ENCODE data around the gene PCDHA4. TPM values are rescaled to one million over a fixed set of nuclear protein-coding genes. Genes with fewer than 3 reads are reported as not detected.

PCDHA4 gene
- polyA plus RNA-seq, 1 of the 3 experiments (the other 2 are of a cell fraction), result 1.2 TPM

DNA sequence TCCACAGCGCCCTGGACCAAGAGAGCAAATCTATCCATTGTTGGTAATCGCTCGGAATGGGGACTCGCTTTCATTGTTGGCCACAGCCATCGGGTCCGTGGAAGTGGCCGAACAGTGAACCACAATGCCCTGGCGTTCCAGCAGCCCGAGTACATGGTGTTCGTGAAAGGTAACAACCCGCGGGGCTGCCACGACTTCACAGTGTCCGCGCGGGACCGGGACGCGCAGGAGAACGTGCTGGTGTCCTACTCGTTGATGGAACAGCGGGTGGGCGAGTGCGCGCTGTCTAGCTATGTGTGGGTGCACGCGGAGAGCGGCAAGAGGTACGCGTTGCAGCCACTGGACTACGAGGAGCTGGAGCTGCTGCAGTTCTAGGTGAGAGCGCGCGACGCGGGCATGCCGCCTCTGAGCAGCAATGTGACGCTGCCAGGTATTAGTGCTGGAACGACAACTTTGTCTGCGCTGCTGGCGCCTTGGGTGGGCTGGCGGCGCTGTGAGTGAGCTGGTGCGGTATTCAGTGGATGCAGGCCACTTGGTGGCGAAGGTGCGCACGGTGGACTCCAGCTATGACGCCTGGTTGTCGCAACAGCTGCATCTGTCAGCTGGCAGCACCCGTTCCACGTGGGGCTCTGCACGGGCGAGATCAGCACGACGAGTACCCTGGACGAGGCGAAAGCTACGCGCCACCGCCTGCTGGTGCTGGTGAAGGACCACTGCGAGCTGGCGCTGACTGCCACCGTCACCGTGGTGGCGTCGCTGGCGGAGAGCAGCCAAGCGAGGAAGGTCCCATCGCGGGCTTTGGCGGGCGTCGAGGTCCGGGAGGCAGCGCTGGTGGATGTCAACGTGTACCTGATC lies 55.8 kb downstream of the PCDHA4 start:
- WGBS (ENCODE audit: low lambda C conversion rate), result 85% methylated on average over 63 of the region's 76 CpGs
- Histone ChIP-seq H3K36me3 (replicated peaks in 1 of 2; ENCODE audit: control insufficient read depth in 1 of 2, insufficient read depth in 2 of 2, low read length in 1 of 2) (no peaks in the 10 kb centered on the region), H3K4me1 (ENCODE audit: control insufficient read depth in 1 of 2, insufficient read depth in 2 of 2, low read depth in 1 of 2, low read length in 1 of 2) (no peaks in the 10 kb centered on the region), H3K27ac (ENCODE audit: low read depth in 2 of 2, low read length in 1 of 2) (no peak overlapping the region), H3K9me3 (no peaks in the 10 kb centered on the region), H3K4me3 (ENCODE audit: low read depth in 2 of 2, low read length in 1 of 2) (no peak overlapping the region; a peak in 1 of 4 replicates), H3K4me2 (no peak overlapping the region), H3K27me3 (ENCODE audit: insufficient read depth) (no peaks in the 10 kb centered on the region), H3F3A (replicated peaks; ENCODE audit: insufficient read depth) (no peaks in the 10 kb centered on the region), H2AFZ (ENCODE audit: low read depth) (no peak overlapping the region), H3K9ac (no peak overlapping the region), H3K79me2 (ENCODE audit: insufficient read depth) (no peaks in the 10 kb centered on the region), H3K9me2 (no peaks in the 10 kb centered on the region), H4K20me1 (ENCODE audit: insufficient read depth) (no peaks in the 10 kb centered on the region)
- TF ChIP-seq RAD21 (IDR thresholded peaks at IDR 0.05; ENCODE audit: low read length), result no peak
- TF ChIP-seq SIN3A (IDR thresholded peaks at IDR 0.05; ENCODE audit: borderline replicate concordance, low read depth, low read length), result no peak
- TF ChIP-seq EZH2phosphoT487 (IDR thresholded peaks at IDR 0.05; ENCODE audit: borderline replicate concordance, low read depth), result no peak
- TF ChIP-seq, protein P1, sequence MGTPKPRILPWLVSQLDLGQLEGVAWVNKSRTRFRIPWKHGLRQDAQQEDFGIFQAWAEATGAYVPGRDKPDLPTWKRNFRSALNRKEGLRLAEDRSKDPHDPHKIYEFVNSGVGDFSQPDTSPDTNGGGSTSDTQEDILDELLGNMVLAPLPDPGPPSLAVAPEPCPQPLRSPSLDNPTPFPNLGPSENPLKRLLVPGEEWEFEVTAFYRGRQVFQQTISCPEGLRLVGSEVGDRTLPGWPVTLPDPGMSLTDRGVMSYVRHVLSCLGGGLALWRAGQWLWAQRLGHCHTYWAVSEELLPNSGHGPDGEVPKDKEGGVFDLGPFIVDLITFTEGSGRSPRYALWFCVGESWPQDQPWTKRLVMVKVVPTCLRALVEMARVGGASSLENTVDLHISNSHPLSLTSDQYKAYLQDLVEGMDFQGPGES (IDR thresholded peaks at IDR 0.05; ENCODE audit: low read depth, low read length), result no peak
- TF ChIP-seq RXRA (IDR thresholded peaks at IDR 0.05; ENCODE audit: borderline replicate concordance, low read depth), result no peak
- no peak for TF ChIP-seq FOSL2 (IDR thresholded peaks at IDR 0.05; ENCODE audit: borderline replicate concordance, low read depth)
- TF ChIP-seq, protein P2, sequence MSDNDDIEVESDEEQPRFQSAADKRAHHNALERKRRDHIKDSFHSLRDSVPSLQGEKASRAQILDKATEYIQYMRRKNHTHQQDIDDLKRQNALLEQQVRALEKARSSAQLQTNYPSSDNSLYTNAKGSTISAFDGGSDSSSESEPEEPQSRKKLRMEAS (IDR thresholded peaks at IDR 0.05; ENCODE audit: low read depth), result no peak
- no peak for TF ChIP-seq RFX5 (IDR thresholded peaks at IDR 0.05; ENCODE audit: low read length)
- no peak for TF ChIP-seq FOXM1 (IDR thresholded peaks at IDR 0.05; ENCODE audit: low read depth)
- TF ChIP-seq TCF12 (IDR thresholded peaks at IDR 0.05), result no peak
- TF ChIP-seq, protein P3, sequence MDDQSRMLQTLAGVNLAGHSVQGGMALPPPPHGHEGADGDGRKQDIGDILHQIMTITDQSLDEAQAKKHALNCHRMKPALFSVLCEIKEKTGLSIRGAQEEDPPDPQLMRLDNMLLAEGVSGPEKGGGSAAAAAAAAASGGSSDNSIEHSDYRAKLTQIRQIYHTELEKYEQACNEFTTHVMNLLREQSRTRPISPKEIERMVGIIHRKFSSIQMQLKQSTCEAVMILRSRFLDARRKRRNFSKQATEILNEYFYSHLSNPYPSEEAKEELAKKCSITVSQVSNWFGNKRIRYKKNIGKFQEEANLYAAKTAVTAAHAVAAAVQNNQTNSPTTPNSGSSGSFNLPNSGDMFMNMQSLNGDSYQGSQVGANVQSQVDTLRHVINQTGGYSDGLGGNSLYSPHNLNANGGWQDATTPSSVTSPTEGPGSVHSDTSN (IDR thresholded peaks at IDR 0.05), result no peak
- TF ChIP-seq NRF1 (IDR thresholded peaks at IDR 0.05; ENCODE audit: low read depth, low read length), result no peak
- TF ChIP-seq, protein P4, sequence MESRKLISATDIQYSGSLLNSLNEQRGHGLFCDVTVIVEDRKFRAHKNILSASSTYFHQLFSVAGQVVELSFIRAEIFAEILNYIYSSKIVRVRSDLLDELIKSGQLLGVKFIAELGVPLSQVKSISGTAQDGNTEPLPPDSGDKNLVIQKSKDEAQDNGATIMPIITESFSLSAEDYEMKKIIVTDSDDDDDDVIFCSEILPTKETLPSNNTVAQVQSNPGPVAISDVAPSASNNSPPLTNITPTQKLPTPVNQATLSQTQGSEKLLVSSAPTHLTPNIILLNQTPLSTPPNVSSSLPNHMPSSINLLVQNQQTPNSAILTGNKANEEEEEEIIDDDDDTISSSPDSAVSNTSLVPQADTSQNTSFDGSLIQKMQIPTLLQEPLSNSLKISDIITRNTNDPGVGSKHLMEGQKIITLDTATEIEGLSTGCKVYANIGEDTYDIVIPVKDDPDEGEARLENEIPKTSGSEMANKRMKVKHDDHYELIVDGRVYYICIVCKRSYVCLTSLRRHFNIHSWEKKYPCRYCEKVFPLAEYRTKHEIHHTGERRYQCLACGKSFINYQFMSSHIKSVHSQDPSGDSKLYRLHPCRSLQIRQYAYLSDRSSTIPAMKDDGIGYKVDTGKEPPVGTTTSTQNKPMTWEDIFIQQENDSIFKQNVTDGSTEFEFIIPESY (IDR thresholded peaks at IDR 0.05; ENCODE audit: borderline replicate concordance, low read depth), result no peak
- no peak for TF ChIP-seq ELF1 (IDR thresholded peaks at IDR 0.05)
- TF ChIP-seq, protein P5, sequence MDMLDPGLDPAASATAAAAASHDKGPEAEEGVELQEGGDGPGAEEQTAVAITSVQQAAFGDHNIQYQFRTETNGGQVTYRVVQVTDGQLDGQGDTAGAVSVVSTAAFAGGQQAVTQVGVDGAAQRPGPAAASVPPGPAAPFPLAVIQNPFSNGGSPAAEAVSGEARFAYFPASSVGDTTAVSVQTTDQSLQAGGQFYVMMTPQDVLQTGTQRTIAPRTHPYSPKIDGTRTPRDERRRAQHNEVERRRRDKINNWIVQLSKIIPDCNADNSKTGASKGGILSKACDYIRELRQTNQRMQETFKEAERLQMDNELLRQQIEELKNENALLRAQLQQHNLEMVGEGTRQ (IDR thresholded peaks at IDR 0.05; ENCODE audit: borderline replicate concordance, low read depth, low read length), result no peak
- TF ChIP-seq, protein P6, sequence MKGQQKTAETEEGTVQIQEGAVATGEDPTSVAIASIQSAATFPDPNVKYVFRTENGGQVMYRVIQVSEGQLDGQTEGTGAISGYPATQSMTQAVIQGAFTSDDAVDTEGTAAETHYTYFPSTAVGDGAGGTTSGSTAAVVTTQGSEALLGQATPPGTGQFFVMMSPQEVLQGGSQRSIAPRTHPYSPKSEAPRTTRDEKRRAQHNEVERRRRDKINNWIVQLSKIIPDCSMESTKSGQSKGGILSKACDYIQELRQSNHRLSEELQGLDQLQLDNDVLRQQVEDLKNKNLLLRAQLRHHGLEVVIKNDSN (IDR thresholded peaks at IDR 0.05; ENCODE audit: borderline replicate concordance, low read depth), result no peak
- TF ChIP-seq MEF2A (IDR thresholded peaks at IDR 0.05; ENCODE audit: borderline replicate concordance, low read depth), result no peak
- CTCF ChIA-PET, result interaction anchor here (1.1 to 9.2 kb wide), 4 partner anchors 12 to 360 kb away, joined by 3 to 132 read pairs (median 36); partner anchors contain the start of genes PCDHA12, PCDHA8 and PCDHB14
- POLR2A ChIA-PET, result no interaction called here
- DNase-seq, result no peak

All from SK-N-SH (cell line).